ENCODE results near the gene LASP1NB.
A peak's percentile ranks its signal among the peaks of the same experiment; 100 is the strongest.
"Not testable (repeated sequence)": the region's sequence is repeated elsewhere in the genome, so short reads cannot be mapped to it uniquely, and the experiment has no call there.

LASP1NB gene

GRCh38 chr17:38926293-38927070 is 1.1 kb downstream of the LASP1NB start:
- Mint-ChIP-seq H3K4me3 (no peak overlapping the region), H3K36me3 (peaks cover 0 to 4% of the 10 kb centered on the region in 2 donors), H3K27me3 (no peaks in the 10 kb centered on the region), H3K27ac (peak overlapping the region in 5 of 7 donors; percentile 3 to 57 (median 32)), H3K9me3 (peaks cover 0 to 2% (median 0%) of the 10 kb centered on the region in 8 donors), H3K4me1 (peaks cover 22 to 32% (median 27%) of the 10 kb centered on the region in 4 donors)
- H3K36me3 ChIP-seq (ENCODE audit: insufficient read depth, low read length): no peaks in the 10 kb centered on the region
- H3K4me1 ChIP-seq (ENCODE audit: insufficient read depth, low read length): peaks cover 19% of the 10 kb centered on the region
- no peaks in the 10 kb centered on the region for H3K9me3 ChIP-seq (ENCODE audit: control insufficient read depth in 1 of 2, low read length in 2 of 2)
- H3K27me3 ChIP-seq (ENCODE audit: insufficient read depth, low read length): no peaks in the 10 kb centered on the region
- CTCF ChIA-PET (ENCODE audit: partially characterized antibody): interaction anchor here (1.1 to 2.3 kb wide), 6 partner anchors 10 to 57 kb away, joined by 3 to 12 read pairs (median 7); partner anchors contain the start of gene LASP1
- no peak overlapping the region for H3K4me3 ChIP-seq (ENCODE audit: low read length in 2 of 2)
- POLR2A ChIA-PET (ENCODE audit: partially characterized antibody): interaction anchor here (5.7 kb wide), 2 partner anchors 55 to 73 kb away, joined by 24 to 44 read pairs; partner anchors contain the start of genes LASP1 and RPL23
- DNase-seq: no peak
- intact Hi-C loops (cut with micrococcal nuclease): no loop called here
- H3K27ac ChIP-seq (ENCODE audit: low read depth, low read length): no peak overlapping the region

- H3K27ac Mint-ChIP-seq; H3K27ac ChIP-seq (ENCODE audit: low read depth, low read length); DNase-seq; H3K36me3 ChIP-seq (ENCODE audit: insufficient read depth, low read length); H3K9me3 Mint-ChIP-seq; H3K36me3 Mint-ChIP-seq; POLR2A ChIA-PET (ENCODE audit: partially characterized antibody); H3K9me3 ChIP-seq (ENCODE audit: control insufficient read depth in 1 of 2, low read length in 2 of 2); CTCF ChIA-PET (ENCODE audit: partially characterized antibody); H3K27me3 Mint-ChIP-seq; H3K27me3 ChIP-seq (ENCODE audit: insufficient read depth, low read length); H3K4me3 ChIP-seq (ENCODE audit: low read length in 2 of 2); H3K4me1 ChIP-seq (ENCODE audit: insufficient read depth, low read length); intact Hi-C loops (cut with micrococcal nuclease); H3K4me3 Mint-ChIP-seq: not testable (repeated sequence)
- H3K4me1 Mint-ChIP-seq: peaks cover 9 to 14% (median 11%) of the 10 kb centered on the region in 4 donors
Measured at GRCh38 chr17:38930782-38931181, 5.4 kb downstream of the LASP1NB start.

- ChIA-PET CTCF (ENCODE audit: partially characterized antibody) (interaction anchor here (0.7 to 2.1 kb wide), 2 partner anchors 10 to 174 kb away, joined by 3 to 17 read pairs; partner anchors contain the start of gene LASP1NB), POLR2A (ENCODE audit: partially characterized antibody) (interaction anchor here (0.7 kb wide), 1 partner anchor 21 kb away, joined by 3 read pairs; no protein-coding TSS in a partner anchor)
- H3K27ac ChIP-seq (ENCODE audit: low read depth, low read length); H3K9me3 ChIP-seq (ENCODE audit: control insufficient read depth in 1 of 2, low read length in 2 of 2); H3K4me3 Mint-ChIP-seq; DNase-seq; H3K4me3 ChIP-seq (ENCODE audit: low read length in 2 of 2); H3K36me3 Mint-ChIP-seq; intact Hi-C loops (cut with micrococcal nuclease); H3K9me3 Mint-ChIP-seq; H3K4me1 Mint-ChIP-seq; H3K27ac Mint-ChIP-seq; H3K36me3 ChIP-seq (ENCODE audit: insufficient read depth, low read length); H3K27me3 Mint-ChIP-seq; H3K27me3 ChIP-seq (ENCODE audit: insufficient read depth, low read length); H3K4me1 ChIP-seq (ENCODE audit: insufficient read depth, low read length): not testable (repeated sequence)
Measured at GRCh38 chr17:38933962-38934361, 8.5 kb downstream of the LASP1NB start.

GRCh38 chr17:38939987-38940386 is 14.6 kb downstream of the LASP1NB start:
- no peaks in the 10 kb centered on the region for H3K9me3 ChIP-seq (ENCODE audit: control insufficient read depth in 1 of 2, low read length in 2 of 2)
- intact Hi-C loops (cut with micrococcal nuclease): no loop called here
- no peaks in the 10 kb centered on the region for H3K9me3 Mint-ChIP-seq
- no peaks in the 10 kb centered on the region for H3K27me3 ChIP-seq (ENCODE audit: insufficient read depth, low read length)
- ChIA-PET CTCF (ENCODE audit: partially characterized antibody) (interaction anchor here (2.3 kb wide), 1 partner anchor 15 kb away, joined by 8 read pairs; the partner anchor contains the start of gene LASP1NB), POLR2A (ENCODE audit: partially characterized antibody) (no interaction called here)
- H3K36me3 ChIP-seq (ENCODE audit: insufficient read depth, low read length): no peaks in the 10 kb centered on the region
- H3K27me3 Mint-ChIP-seq: no peaks in the 10 kb centered on the region
- no peaks in the 10 kb centered on the region for H3K36me3 Mint-ChIP-seq
- no peaks in the 10 kb centered on the region for H3K4me1 ChIP-seq (ENCODE audit: insufficient read depth, low read length)
- H3K27ac ChIP-seq (ENCODE audit: low read depth, low read length): no peak overlapping the region
- peak overlapping the region in 1 of 7 donors; percentile 74 for H3K27ac Mint-ChIP-seq
- no peaks in the 10 kb centered on the region for H3K4me1 Mint-ChIP-seq
- H3K4me3 ChIP-seq (ENCODE audit: low read length in 2 of 2): no peak overlapping the region
- DNase-seq: no peak
- H3K4me3 Mint-ChIP-seq: no peak overlapping the region

- Mint-ChIP-seq H3K36me3 (no peaks in the 10 kb centered on the region), H3K27ac (peak overlapping the region in 1 of 7 donors; percentile 74), H3K27me3 (no peaks in the 10 kb centered on the region), H3K4me3 (no peak overlapping the region), H3K4me1 (no peaks in the 10 kb centered on the region), H3K9me3 (no peaks in the 10 kb centered on the region)
- ChIA-PET CTCF (ENCODE audit: partially characterized antibody) (interaction anchor here (2.3 kb wide), 1 partner anchor 15 kb away, joined by 8 read pairs; the partner anchor contains the start of gene LASP1NB), POLR2A (ENCODE audit: partially characterized antibody) (no interaction called here)
- Histone ChIP-seq H3K4me3 (ENCODE audit: low read length in 2 of 2) (no peak overlapping the region), H3K27ac (ENCODE audit: low read depth, low read length) (no peak overlapping the region), H3K27me3 (ENCODE audit: insufficient read depth, low read length) (no peaks in the 10 kb centered on the region), H3K4me1 (ENCODE audit: insufficient read depth, low read length) (no peaks in the 10 kb centered on the region), H3K9me3 (ENCODE audit: control insufficient read depth in 1 of 2, low read length in 2 of 2) (no peaks in the 10 kb centered on the region), H3K36me3 (ENCODE audit: insufficient read depth, low read length) (no peaks in the 10 kb centered on the region)
- no peak for DNase-seq
- intact Hi-C loops (cut with micrococcal nuclease): no loop called here
Measured at GRCh38 chr17:38940404-38940803, 15.0 kb downstream of the LASP1NB start.

GRCh38 chr17:38942696-38943334 is 17.4 kb downstream of the LASP1NB start:
- no peaks in the 10 kb centered on the region for H3K9me3 ChIP-seq (ENCODE audit: control insufficient read depth in 1 of 2, low read length in 2 of 2)
- ChIA-PET CTCF (ENCODE audit: partially characterized antibody) (interaction anchor here (0.7 to 1.6 kb wide), 5 partner anchors 17 to 211 kb away, joined by 3 to 4 read pairs (median 3); partner anchors contain the start of gene LASP1NB), POLR2A (ENCODE audit: partially characterized antibody) (interaction anchor here (1.1 kb wide), 1 partner anchor 211 kb away, joined by 3 read pairs; no protein-coding TSS in a partner anchor)
- H3K36me3 ChIP-seq (ENCODE audit: insufficient read depth, low read length): no peaks in the 10 kb centered on the region
- no peaks in the 10 kb centered on the region for H3K27me3 ChIP-seq (ENCODE audit: insufficient read depth, low read length)
- H3K4me3 ChIP-seq (ENCODE audit: low read length in 2 of 2): no peak overlapping the region
- no peaks in the 10 kb centered on the region for H3K27me3 Mint-ChIP-seq
- H3K27ac Mint-ChIP-seq: no peak overlapping the region
- no peak overlapping the region for H3K4me3 Mint-ChIP-seq
- H3K4me1 Mint-ChIP-seq: no peaks in the 10 kb centered on the region
- no peak overlapping the region for H3K27ac ChIP-seq (ENCODE audit: low read depth, low read length)
- no peaks in the 10 kb centered on the region for H3K9me3 Mint-ChIP-seq
- intact Hi-C loops (cut with micrococcal nuclease): no loop called here
- DNase-seq: no peak
- H3K4me1 ChIP-seq (ENCODE audit: insufficient read depth, low read length): no peaks in the 10 kb centered on the region
- H3K36me3 Mint-ChIP-seq: no peaks in the 10 kb centered on the region

GRCh38 chr17:38943607-38944006 is 18.2 kb downstream of the LASP1NB start:
- DNase-seq: no peak
- Mint-ChIP-seq H3K9me3 (no peaks in the 10 kb centered on the region), H3K36me3 (no peaks in the 10 kb centered on the region), H3K4me3 (no peak overlapping the region), H3K27ac (no peak overlapping the region), H3K4me1 (no peaks in the 10 kb centered on the region), H3K27me3 (no peaks in the 10 kb centered on the region)
- ChIA-PET CTCF (ENCODE audit: partially characterized antibody) (interaction anchor here (0.7 to 1.6 kb wide), 3 partner anchors 18 to 210 kb away, joined by 3 to 4 read pairs (median 3); partner anchors contain the start of gene LASP1NB), POLR2A (ENCODE audit: partially characterized antibody) (interaction anchor here (0.9 to 1.1 kb wide), 2 partner anchors 11 to 210 kb away, joined by 3 read pairs; no protein-coding TSS in a partner anchor)
- Histone ChIP-seq H3K9me3 (ENCODE audit: control insufficient read depth in 1 of 2, low read length in 2 of 2) (no peaks in the 10 kb centered on the region), H3K4me3 (ENCODE audit: low read length in 2 of 2) (no peak overlapping the region), H3K4me1 (ENCODE audit: insufficient read depth, low read length) (no peaks in the 10 kb centered on the region), H3K27me3 (ENCODE audit: insufficient read depth, low read length) (no peaks in the 10 kb centered on the region), H3K27ac (ENCODE audit: low read depth, low read length) (no peak overlapping the region), H3K36me3 (ENCODE audit: insufficient read depth, low read length) (no peaks in the 10 kb centered on the region)
- intact Hi-C loops (cut with micrococcal nuclease): no loop called here

All from CD4-positive, alpha-beta memory T cell (primary cell).